Endometrial microvascular endothelial cells (primary cell): ENCODE measurements around the gene RPS19BP1. TPM values are rescaled to one million over a fixed set of nuclear protein-coding genes. Genes with fewer than 3 reads are reported as not detected.

Source experiments
- in situ Hi-C: cut with HindIII; loops from 2 replicates; pipeline ENCODE4 v1.10.0; 2017; ENCODE audit warnings: low sequenced_read_pairs, low pct_unique_long_range_greater_than_20kb; ENCODE audit errors: inconsistent ontology term
- total RNA-seq: library from RNA; depleted of rRNA; stranded (reverse); fragments of >200 nt; gene quantifications from one replicate; pipeline ENCODE4 v1.2.3, GENCODE V29; 2015; ENCODE audit errors: inconsistent ontology term

Gene RPS19BP1, protein sequence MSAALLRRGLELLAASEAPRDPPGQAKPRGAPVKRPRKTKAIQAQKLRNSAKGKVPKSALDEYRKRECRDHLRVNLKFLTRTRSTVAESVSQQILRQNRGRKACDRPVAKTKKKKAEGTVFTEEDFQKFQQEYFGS
- 107 TPM for total RNA-seq

DNA sequence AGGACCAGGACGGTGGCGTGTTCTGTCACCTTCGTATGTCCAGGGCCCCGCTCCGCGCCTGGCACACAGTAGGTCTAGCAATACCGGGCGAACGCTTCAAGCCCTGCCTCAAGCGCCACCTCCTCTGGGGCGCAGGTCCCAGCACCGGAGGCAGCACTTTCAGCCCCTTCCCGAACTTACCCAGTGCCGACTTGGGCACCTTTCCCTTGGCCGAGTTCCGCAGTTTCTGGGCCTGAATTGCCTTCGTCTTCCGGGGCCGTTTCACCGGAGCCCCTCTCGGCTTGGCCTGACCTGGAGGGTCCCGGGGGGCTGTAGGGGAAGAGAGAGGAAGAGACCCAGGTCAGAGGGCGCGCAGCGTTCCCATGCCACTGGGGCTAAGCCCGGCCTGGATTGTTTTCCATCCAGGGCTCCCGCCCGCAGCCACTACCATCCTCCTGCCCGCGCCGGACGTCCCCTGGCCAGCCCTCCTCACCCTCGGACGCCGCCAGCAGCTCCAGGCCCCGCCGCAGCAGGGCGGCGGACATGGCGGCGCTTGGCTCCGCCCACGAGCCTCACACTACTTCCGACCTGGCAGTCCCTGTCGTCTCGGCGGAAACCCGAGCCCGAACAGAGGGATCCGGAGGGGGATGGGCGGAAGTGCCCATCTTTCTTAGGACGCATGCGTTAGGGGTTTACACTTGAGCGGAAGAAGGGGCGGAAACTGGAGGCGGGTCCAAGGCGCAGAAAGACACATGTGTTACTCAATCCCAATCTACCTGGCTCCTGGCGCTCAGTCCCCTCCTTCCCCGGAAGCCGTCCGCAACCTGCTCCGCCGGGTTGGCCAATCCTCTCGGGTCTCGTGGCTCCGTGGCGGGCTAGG, at the start of gene RPS19BP1:
RPS19BP1 (minus strand) TSS at position 534 of the 859 bp plus-strand sequence; CDS start at position 524, 10 bp downstream.
- in situ Hi-C loops: no loop called here

DNA sequence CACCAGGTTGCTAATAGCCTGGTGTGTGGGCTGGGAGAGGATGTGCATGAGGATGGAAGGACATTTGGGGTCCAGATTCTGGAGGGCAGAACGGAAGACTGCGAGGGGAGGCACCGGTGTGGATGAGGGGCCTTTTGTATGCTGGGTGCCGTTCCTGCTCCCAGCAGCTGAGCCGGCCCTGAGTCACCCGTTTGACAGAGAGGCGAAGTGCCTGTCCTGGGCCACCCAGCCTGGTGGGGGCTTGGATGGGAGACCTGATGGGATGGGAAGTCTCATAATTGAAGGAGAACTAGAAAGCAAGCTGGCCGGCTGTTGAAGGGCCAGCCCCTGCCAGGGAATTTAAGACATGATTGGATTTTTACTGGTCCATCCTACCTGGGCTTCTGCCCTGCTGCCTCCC, 48.8 kb upstream of the RPS19BP1 start:
- in situ Hi-C loops: no loop called here

DNA sequence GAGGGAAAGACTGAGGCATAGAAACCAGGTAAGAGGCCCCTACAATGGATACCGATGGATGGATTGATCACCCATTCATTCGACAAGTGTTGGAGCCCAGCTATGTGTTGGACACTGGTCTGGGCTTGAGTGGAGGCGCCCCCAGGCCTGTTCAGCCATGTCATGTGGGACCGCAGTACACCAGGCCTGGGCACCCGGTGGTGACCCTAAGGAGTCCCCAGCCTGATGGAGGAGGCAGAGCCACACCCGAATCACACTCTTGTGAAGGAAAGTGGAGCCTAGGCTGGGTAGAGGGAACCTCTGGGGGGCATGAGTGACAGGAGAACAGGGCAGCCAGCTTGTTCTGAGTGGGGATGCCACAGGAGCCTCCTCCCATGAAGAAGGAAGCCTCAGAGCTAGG, 48.2 kb upstream of the RPS19BP1 start:
- in situ Hi-C loops: no loop called here

DNA sequence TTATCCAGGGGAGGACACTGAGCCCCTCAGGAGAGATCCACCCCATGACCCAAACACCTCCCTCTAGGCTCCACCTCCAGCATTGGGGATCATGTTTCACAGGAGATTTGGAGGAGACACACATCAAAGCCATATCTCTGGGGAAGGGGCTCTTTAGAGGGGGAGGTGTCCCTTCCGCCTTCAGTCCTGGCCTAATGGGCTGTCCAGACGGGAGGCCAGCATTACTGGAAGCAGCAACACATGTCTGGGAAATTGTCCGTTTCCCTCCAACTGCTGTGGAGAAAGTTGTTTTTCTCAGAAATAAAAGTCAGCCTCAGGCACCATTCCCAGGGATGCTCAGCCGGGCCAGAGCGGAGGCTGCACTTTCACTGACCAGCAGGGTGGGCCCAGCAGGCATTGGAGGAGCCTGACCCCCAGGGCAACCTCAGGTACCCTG, 47.5 kb upstream of the RPS19BP1 start:
- in situ Hi-C loops: no loop called here

DNA sequence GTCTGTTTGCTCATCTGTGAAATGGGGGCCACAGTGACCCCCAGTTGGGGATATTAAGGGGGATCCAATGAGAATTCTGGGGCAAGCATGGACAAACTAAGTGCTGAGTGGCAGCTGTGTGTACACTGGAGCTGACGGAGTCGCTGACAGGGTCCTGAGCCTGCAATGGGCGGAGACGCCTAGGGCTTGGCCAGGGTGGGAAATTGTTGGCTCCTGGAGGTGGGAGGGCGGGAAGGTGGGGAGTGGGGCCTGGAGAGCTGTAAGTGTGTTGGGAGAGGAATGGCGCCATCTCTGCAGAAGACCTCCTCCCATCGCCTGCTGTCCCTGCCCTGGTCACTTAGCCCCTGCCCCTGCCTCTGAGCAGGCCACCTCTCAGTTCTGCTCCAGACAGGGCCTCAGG, 45.4 kb upstream of the RPS19BP1 start:
- in situ Hi-C loops: no loop called here

DNA sequence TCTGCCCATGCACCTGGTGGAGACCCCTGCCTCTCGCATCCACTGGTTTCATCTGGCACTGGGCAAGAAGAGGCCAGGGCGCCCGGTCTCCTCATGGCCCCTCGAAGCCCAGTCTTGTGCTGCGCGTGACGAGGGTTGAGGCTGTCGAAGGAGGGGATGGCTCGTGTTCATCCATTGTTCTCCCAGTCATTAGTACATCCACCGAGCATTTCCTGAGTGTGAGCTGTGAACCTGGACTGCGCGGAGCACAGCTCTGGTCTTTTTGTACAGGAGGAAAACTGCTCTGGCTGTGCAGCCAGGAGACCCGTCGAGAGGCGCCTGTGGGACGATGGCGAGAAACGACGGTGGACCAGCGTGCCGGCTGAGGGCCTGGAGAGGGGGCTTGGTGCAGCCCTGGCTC, 44.8 kb upstream of the RPS19BP1 start:
- in situ Hi-C loops: no loop called here

DNA sequence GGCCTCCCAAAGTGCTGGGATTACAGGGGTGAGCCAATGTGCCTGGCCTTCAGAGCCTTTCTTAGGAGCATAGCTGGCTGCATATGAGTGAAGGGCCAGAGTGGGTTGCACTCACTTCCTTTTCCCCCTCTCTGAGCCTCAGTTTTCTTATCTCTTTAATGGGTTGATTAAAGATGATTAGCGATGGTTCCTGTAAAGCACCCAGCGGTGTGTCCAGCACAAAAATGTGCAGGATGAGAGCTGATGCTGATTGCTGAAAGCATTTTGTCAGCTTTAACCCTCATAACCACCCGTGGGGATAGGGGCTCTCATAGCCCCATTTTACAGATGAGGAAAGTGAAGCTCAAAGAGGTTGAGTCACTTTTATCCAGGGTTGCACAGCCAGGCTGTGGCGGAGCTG, 43.5 kb upstream of the RPS19BP1 start:
- in situ Hi-C loops: no loop called here

DNA sequence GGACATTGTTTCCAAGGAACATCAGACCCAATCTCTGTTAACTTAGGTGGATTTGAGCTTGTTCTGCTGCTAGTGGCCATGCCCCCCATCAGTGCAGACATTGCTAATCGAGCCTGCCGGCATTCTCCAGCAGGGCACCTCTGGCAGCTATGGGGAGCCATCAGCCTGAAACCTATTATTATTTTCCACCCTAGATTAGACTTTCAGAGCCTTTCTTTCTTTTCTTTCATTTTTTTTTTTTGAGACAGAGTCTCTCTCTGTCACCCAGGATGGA, 42.9 kb upstream of the RPS19BP1 start:
- in situ Hi-C loops: no loop called here

DNA sequence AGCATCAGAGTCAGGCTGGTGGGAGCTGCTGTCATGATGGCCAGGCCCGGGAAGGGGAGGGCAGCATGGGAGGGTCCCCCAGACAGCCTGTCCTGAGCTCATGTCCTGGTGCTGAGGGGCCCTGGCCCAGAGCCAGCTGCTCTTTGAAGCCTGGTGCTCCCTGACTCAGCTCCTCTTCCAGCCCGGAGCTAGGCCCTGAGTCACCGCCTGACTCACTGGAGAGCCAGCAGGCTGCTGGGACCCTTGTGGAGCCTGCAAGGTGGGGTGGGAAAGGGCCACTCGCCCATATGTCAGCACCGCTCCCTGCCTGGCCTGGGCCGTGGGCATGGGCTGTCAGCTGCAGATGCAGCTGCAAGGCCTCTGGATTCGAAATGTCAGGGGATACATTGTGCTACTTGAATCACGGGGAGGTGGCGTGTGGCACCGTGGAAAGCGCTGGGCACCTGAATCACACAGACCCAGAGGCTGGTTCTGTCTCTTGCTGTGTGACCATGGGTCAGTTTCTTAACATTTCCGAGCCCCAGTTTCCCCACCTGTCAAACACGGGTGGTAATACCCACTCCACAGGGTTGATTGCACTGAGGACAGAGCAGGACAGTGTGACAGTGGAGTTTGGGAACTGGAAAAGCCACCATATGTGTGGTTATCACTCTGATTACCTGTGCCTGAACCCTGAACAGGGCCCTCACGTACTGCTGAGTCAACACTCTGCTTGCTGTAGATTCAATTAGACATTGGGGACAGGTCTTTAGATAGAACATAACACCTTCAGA, 42.4 kb upstream of the RPS19BP1 start:
- in situ Hi-C loops: loop anchor here (25.0 kb wide), 1 partner anchor 437 kb away; no protein-coding TSS in a partner anchor

DNA sequence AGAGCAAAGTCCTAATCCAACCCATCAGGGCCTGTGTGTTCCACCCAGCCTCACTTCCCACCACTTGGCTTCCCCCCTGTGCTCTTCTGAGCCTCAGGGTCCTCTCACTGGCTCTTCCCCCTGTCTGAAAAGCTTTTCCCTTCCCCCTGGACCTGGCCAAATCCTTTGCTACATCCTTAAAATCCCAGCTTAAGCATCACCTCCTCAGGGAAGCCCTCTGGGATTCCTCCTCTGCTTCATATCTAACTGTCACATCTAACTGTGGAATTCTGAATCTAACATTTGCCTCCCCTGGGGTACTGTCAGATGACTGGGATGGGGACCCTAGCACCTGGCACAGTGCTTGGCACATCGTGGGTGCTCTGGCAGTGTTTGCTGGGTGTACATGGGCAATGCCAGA, 39.0 kb upstream of the RPS19BP1 start:
- in situ Hi-C loops: loop anchor here (25.0 kb wide), 1 partner anchor 441 kb away; no protein-coding TSS in a partner anchor

DNA sequence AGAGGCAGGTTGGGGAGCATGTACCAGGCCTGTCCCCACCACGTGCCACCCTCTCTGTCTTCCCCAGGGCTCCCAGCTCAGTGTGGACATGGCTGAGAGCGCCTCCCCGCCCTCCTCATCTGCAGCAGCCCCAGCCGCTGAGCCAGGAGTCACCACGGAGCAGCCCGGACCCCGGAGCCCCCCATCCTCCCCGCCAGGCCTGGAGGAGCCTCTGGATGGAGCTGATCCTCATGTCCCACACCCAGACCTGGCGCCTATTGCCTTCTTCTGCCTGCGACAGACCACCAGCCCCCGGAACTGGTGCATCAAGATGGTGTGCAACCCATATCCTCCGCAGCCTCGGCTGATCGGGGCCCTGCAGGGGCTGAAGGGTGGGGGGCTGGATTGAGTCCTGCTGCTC, 38.1 kb upstream of the RPS19BP1 start, which contains the start of gene CACNA1I:
CACNA1I (plus strand) TSS at position 89 of the 400 bp plus-strand sequence; CDS start at position 89, 0 bp downstream.
- in situ Hi-C loops: loop anchor here (25.0 kb wide), 1 partner anchor 442 kb away; no protein-coding TSS in a partner anchor

DNA sequence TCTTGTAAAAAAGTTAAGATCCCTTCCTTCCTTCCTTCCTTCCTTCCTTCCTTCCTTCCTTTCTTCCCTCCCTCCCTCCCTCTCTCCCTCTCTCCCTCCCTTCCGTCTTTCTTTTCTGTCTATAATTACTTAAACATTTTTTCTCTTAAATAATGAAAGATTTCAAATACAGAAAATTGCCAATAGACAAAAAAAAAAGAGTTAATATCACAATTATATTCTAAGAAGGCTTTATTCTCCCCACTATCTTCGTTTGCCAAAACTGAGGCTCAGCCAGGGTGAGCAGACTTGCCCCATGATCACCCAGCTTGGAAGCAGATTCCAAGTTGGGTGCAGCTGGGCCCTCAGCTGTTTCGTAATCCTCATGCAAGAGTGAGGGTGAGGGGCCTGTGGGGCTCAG, 37.7 kb upstream of the RPS19BP1 start:
- in situ Hi-C loops: loop anchor here (25.0 kb wide), 1 partner anchor 442 kb away; no protein-coding TSS in a partner anchor

DNA sequence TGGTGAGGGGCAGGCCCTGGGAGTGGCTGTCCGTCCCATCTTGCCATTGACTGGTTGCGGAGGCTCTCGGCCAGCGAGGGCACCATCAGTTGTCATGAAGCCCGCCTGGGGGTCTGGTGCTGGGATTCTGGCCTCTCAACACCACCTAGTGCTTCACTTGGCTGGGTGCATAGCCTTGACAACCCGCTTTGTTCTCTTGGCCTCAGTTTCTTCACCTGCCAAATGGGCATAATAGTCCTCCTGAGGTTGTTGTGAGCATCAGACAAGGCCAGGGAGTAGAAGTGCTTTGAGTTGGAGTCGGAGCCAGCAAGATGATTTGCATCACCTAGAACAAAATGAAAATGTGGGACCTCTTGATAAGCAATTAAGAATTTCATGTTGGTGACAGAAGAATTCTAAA, 36.5 kb upstream of the RPS19BP1 start:
- in situ Hi-C loops: loop anchor here (25.0 kb wide), 1 partner anchor 443 kb away; no protein-coding TSS in a partner anchor

DNA sequence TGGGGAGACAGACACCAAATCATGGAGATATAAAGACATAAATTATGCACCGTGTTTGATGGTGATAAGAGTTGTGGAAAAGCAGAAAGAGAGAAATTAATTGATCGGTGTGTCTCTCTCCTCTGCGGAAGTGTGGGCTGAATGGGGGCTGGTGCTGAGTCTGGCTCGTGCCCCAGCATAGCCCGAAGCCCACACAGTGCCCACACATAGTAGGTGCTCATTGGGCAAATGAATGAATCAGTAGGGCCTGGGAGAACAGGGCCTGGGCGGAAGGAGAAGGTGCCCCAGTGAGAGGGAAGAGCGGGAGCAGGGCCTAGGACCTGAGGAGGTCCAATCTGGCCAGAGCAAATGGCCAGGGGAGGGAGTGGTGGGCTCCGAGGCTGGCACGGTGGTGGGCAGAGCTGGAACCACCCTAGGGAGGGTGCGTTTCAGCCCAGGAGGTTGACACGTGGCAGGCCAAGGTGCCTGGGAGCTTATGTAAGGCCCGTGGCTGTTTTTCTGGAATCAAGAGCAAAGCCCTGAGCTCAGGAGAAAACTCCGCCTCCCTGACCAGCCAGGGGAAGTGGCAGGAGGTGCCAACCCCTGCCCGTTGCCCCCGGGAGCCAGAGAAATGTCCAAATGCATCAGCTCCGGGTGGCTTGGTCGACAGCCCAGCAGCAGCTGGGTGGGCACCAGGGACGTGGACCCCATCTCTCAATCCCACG, 35.9 kb upstream of the RPS19BP1 start:
- in situ Hi-C loops: loop anchor here (25.0 kb wide), 1 partner anchor 444 kb away; no protein-coding TSS in a partner anchor

DNA sequence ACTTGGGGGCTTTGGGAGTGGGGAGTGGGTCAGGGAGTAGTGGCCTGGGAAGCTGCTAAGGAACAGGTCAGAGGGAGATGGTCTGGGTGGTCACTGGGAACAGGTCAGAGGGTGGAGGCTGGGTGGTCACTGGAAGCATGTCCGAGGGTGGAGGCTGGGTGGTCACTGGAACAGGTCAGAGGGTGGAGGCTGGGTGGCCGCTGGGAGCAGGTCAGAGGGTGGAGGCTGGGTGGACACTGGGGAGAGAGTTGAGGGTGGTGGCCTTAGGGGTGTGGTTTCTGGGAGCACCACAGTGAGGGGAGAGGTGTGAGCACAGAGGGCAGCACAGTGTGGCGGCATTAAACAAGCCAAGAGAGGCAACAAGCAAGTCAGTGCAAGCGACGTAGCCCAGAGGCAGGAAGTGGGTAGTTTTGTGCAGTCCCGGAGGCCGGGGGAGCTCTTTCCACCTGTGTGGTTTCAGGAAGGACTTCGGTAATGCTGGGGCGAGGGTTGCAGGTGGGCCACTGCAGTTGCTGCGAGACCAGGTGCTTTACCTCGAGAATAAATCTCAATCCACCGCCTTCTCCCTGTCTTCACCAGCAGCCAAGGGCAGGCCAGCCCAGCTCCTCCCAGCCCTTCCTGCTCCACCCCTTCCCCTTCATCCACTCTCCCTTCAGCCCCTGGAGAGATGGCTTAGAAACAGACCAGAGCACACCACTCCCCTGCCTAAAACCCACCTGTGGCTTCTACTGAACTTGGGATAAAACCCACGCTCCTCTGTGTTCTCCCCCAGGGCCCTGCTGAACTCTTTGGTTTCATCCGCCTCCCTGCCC, 34.8 kb upstream of the RPS19BP1 start:
- in situ Hi-C loops: loop anchor here (25.0 kb wide), 1 partner anchor 445 kb away; no protein-coding TSS in a partner anchor

DNA sequence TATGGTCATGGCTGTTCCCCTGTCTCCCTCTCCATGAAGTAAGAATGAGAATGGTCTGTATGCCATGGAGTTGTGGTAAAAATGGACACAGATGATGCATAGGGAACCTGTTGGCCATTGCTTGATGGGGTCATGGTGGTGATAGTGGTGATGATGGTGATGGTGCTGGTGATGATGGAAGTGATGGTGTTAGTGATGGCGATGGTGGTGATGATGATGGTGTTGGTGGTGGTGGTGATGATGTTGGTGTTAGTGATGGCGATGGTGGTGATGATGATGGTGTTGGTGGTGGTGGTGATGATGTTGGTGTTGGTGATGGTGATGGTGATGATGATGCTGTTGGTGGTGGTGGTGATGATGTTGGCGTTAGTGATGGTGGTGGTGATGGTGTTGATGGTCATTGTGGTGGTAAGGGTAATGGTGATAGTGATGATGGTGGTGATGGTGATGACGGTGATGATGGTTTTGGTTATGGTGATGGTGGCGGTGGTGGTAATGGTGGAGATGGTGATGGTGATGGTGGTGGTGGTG, 32.9 kb upstream of the RPS19BP1 start:
- in situ Hi-C loops: loop anchor here (25.0 kb wide), 1 partner anchor 447 kb away; no protein-coding TSS in a partner anchor

DNA sequence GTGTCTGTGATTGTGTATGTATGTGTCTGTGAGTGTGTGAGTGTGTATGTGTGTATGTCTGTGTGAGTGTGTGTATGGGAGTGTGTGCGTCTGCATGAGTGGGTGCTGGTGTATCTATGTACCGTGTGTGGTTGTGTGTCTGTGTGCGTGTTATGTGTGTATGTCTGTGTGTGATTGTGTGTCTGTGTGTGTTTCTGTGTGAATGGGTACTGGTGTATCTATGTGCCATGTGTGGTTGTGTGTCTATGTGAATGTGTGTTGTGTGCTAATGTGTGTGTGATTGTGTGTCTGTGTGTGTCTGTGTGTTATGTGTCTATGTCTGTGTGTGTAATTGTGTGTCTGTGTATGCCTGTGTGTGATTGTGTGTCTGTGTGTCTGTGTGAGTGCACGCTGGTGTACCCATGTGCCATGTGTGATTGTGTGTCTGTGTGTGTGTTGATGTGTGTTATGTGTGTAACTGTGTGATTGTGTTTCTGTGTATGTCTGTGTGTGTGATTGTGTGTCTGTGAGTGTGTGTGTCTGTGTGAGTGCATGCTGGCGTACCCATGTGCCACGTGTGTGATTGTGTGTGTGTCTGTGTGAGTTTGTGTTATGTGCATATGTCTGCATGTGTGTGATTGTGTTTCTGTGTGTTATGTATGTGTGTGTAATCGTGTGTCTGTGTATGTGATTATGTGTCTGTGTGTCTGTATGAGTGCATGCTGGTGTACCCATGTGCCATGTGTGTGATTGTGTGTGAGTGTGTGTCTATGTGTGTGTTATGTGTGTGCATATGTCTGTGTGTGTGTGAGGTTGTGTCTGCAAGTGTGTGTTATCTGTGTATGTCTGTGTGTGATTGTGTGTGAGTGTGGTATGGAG, 31.3 kb upstream of the RPS19BP1 start:
- in situ Hi-C loops: loop anchor here (25.0 kb wide), 1 partner anchor 449 kb away; no protein-coding TSS in a partner anchor
